Activated CD4-positive, alpha-beta T cell treated with anti-CD3 and anti-CD28 coated beads, Interleukin-2, amount 50 U/mL, for 4 hours (primary cell): ENCODE measurements around the gene SRC.
"Not testable (repeated sequence)": the region's sequence is repeated elsewhere in the genome, so short reads cannot be mapped to it uniquely, and the experiment has no call there.

Experiments
- DNase-seq, 2 experiments: peaks; one replicate each; pipeline ENCODE4 v3.0.0-alpha.2; 2020

Gene SRC

DNA sequence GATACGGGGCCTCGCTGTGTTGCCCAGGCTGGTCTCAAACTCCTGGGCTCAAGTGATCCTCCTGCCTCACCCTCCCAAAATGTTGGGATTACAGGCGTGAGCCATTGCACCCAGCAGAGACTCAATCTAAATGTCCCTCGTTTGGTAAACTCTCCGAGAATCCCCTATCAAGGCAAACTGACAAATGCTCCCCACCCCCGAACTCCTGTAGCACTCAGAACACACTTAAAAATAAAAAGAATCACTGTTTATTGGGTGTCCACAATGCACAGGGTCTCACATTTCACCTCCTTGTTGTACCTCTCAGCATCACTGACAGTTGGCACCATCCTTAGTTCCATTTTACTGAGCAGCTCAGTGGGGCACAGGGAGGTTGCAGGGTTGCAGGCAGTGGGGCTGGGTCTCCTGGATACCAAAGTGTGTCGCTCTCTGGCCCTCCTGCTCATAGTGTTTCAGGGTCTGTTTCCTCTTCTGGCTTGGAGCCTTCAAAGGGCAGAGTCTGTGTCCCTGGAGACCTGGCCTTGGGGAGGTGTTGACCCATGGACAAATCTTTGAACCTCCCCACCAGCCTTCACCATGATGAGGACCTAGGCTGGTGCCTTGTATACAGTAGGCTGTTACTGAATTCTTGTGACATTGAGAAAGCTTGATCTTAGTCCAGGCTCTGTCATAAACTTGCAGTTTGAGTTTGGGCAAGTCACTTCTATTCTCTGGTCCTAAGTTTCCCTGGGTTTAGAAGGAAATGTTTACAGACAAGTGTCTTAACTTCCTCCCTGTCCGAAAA is 8.5 kb upstream of the SRC start:
- DNase-seq: no peak

DNA sequence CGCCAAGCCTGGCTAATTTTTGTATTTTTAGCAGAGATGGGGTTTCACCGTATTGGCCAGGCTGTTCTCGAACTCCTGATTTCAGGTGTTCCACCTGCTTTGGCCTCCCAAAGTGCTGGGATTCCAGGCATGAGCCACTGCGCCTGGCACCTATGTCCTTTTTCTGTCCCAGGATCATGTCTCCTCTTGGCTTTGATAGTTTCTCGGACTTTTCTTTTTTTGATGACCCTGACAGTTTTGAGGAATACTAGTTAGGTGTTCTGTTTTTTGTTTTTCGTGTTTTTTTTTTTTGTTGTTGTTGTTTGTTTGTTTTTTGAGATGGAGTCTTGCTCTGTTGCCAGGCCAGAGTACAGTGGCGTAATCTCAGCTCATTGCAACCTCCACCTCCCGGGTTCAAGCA is 7.6 kb upstream of the SRC start:
- not testable (repeated sequence) for DNase-seq

DNA sequence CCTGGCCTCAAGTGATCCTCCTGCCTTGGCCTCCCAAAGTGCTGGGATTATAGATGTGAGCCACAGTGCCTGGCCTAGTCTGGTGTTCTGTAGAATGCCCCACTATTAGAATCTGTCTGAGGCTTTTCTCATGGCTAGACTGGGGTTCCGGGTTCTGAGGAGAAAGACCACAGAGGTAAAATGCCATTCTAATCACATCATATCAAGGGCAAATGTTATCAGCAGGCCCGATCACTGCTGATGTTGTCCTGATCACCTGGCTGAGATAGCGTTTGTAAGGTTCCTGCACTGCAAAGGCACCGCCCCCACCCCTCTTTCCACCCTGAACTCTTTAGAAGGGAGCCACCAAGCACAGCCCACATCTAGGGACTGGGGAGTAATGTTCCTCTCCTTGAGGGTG is 6.7 kb upstream of the SRC start:
- no peak for DNase-seq

DNA sequence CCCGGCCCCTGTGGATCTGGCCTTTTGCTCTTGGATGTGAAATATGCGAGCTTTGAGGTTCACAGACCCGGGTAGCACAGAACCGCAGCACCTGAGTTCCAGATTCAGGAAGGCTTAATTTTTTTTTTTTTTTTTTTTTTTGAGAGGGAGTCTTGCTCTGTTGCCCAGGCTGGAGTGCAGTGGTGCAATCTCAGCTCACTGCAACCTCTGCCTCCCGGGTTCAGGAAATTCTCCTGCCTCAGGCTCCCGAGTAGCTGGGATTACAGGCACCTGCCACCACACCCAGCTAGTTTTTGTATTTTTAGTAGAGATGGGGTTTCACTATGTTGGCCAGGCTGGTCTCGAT is 6.2 kb upstream of the SRC start:
- not testable (repeated sequence) for DNase-seq

DNA sequence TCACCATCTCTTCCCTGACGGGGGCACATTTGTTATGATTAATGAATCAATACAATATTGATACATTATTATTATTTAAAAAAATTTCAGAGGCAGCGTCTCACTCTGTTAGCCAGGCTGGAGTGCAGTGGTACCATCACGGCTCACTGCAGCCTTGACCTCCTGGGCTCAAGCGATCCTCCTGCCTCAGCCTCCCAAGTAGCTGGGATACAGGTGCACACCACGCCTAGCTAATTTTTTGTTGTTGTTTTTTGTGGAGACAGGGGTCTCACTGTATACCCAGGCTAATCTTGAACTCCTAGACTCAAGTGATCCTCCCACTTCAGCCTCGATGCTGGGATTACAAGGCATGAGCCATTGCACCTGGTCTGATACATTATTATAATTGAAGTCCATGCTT is 4.9 kb upstream of the SRC start:
- DNase-seq: no peak

DNA sequence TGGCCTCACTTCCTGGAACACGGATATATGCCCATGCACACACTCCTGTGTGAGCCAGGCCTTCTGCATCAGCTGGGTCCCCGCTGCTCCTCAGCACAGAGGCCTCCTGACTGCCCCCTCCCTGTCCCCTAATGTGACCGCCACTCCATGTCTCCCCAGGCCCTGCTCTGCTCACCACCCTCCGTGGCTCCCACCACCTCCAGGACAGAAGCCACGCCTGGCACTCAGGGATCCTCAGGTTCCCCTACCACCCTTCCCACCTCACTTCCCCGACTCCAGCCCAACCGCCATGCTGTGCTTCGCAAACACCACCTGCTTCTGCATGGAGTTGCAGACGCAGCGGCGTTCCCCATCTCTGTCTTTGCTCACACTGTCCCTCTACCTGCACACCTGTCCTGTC is 4.3 kb upstream of the SRC start:
- DNase-seq: no peak

DNA sequence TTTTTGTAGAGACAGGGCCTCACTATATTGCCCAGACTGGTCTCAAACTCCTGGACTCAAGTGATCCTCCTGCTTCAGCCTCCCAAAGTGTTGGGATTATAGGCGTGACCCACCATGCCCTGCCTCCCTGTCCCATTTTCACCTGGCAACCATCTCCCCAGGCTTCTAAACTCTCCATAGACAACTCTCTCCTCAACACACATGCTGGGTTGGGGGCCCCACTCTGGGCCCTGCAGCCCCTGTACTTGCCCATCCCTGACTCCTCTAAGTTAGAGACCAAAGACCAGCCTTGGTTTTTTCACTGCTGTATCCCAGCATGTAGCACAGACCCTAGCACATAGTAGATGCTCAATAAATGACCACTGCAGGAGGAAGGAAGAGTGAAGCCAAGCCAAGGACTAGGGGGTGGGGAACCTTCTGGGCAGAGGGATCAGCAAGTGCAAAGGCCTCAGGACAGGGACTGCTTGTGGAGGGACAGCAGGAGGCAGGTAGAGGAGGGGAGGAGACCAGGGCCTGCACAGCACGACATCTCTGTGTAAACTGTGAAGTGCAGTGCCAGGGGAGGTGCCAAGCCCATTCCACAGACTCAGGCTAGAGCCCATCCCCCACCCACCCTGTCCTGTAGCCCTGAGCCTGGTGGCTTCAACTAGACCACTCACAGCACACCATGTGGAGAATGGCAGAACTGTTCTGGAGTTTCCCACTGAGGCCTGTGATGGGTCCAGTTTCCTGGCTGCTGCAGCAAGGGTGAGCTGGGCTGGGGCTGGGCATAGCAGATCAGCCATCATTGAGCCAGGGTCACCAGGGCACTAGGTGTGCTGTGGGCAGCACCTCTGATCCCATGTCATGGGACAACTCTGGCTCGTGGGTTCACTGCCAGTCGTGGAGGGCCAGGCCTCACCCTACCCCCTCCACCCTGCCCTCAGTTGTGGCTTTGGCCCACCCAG is 3.4 kb upstream of the SRC start:
- no peak for DNase-seq

DNA sequence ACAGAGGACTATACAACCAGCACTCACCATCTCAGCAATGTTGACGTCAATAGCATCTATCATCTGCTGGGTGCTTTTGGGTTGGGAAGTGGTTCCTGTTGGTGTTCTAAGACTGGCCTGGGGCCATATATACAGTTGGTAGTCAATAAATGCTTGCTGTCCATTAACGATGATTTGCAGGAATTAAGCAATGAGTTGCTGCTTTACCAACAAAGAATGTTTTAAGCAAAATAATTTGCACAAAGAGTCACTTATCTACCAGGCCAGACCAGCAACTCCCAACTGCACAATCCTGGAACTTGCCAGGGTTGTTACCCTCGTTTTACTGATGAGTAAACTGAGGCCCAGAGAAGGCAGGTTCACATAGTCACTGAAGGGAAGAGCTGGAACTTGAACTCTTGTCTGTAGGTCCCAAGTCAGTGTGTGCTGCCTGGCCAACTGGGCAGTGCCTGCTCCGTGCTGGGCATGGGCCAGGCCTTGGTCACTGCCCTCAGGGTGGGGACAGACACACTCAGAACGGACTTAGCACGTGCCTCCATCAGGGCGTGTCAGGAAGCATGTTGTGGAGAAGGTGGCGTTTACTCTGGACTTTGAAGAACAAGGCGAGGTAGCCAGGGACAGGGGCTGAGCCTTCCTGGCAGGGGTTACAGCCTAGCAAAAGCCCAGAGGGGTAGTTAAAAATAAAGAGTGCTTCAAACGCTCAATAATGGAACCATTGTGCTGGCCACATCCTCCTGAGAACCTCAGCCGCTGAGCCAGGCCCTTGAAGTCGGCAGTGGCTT is 2.5 kb upstream of the SRC start:
- no peak for DNase-seq

DNA sequence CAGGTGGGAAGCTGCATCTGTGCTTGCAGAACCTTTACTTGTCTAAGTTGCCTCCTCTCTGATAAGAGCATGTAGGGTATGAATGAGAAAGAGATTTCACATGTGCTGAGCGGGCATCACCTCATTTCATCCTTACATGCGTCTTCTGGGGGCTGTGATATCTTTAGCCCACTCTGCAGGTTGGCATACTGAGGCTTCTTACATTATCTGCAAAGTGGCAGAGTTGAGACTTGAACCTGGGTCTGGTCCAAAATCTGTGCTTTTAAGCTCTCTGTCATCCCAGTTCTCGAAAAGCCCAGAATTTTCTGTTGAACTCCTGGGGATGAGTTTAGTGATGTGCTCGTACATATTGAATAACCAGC is 2.0 kb upstream of the SRC start:
- no peak for DNase-seq

DNA sequence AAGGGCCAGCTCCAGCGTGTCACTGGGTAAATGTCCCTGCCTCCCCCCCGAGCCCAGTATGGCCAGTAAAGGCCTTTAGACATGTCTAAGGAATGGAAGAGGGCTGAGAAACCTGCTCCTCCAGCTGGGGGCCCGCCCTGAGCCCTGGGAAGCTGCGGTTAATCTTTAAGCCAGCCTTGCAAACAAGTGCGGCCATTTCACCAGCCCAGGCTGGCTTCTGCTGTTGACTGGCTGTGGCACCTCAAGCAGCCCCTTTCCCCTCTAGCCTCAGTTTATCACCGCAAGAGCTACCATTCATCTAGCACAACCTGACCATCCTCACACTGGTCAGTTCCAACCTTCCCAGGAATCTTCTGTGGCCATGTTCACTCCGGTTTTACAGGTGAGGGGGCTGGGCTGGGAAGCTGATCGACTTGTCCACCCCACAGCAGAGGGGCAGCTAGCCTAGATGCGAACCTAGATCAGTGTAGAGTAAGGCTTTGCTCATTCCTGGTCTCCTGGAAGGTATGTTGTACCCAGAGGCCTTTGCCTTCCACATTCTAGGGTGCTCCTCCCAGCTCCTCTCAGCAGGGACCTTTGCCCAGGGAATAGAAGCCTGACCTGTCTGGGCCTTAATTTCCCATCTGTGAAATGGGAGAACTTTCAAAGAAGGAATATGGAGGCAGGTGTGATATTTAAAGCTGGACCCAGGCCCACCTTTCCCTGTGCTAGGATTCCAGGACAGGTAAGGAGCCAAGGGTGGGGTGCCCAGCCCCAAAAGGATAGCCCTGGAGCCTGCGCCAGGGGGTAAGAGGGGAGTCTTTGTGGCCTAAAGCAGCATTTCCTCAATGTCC is 1.2 kb upstream of the SRC start:
- no peak for DNase-seq

DNA sequence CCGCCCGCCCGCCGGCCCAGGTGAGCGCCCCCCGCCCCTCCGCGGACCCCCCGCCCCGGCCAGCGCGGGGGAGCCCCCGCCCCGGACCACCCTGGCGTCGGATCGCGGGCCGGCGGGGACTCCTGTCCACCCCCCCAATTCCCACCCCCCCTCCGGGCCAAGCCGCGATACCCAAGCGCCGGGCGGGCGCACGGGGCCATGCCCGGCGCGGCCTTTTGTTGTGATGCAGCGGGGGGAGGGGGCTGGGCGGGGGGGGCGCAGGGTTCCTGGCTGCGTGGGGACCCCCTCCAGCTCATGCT is 245 bp downstream of the SRC start:
- no peak for DNase-seq

DNA sequence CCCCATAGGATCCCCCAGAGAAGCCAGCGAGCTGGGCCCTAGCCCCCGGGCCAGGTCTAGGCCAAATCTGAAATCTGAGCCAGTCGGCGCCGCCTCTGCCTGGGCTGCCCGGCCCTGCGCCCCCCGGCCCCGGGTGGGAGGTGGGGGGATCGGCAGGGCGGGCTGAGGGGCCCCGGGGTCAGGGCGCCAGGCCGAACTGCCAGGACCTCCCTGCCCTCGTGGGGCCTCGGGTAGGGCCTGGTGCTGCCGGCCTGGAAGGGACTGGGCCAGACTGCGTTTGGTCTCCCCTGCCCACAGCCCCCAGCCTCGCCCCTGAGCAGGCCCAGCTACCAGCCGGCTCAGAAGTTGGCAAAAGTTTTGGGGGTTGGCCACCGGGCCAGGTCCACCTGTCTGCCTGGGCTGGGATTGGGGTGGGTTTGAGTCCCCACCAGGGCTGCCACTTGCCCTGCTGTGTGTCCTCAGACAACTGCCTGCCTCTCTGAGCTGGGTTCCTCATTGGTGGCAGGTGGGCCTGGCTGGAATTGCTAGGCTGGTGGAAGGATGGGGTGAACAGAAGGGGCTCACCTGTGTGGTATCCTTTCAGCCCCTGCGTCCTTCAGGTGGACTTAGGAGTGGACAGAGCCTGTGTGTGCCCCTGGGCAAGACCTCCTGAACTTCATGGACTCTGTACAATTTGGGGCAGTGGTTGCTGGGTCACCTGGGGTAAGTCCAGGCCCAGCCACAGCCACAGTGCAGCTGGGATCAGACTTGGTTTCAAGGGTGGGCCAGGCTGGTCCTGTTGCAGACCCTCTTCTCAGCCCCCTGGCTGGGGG is 801 bp downstream of the SRC start:
- no peak for DNase-seq

DNA sequence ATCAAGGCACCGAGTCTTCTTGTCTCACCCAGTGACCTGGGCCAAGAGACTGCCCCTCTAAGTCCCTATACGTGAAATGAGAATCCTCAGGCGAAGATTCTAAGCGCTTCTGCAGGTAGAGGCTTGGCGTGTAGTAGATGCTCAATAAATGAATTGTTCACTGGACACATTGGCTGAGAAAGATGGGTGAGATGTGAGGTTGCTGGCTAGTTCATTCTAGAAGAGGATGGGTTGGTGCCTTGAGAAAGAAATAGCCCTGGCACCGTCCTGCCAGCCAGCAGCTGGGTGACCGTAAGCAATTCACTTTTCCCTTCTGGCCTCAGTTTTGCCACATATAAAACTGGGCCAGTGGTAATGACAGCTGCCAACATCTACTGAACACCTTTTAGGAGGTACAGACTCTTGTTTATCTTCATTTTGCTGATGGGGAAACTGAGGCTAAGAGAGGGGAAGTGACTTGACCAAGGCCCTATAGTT is 1.4 kb downstream of the SRC start:
- no peak for DNase-seq

DNA sequence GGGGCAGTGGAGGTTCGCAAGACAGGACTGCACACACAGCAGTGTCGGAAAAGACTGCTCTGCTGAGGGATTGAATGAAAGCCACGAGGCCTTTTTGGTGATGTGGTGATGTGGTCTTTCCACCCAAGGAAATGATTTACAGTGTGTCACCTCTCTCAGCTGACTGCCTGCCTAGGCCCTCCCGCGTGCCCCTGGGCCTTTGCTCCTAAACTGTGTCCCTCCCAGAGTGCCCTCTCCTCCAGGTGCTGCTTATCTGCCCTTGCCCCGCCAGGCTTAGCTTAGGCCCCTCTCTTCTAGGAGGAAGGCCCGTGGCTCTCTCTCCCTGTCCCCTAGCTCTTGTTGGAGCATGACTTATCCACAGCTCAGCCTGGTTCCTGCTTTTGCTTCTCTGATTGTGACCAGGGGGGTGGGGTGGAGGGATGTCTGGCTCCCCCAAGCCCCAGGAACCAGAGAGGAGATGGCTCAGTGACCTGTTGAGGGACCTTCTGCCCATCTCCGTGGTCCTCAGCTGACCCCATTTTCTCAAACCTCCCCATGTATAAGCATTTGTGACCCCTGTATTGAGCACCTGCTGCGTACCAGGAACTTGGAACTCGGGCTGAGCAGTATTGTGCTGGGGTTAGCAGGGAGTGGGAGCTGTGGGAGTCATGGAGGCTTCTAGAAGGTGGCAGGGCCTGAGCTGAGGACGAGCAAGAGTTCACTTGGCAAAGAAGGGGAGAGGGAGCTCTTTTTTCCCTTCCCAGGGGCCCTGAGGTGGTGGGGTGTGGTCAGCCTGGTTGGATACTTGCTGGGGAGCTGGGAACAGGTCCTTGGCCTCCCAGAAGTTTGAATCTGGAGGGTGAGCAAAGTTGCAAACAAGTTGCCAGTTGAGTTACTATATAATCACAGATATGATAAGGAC is 2.2 kb downstream of the SRC start:
- DNase-seq: no peak

DNA sequence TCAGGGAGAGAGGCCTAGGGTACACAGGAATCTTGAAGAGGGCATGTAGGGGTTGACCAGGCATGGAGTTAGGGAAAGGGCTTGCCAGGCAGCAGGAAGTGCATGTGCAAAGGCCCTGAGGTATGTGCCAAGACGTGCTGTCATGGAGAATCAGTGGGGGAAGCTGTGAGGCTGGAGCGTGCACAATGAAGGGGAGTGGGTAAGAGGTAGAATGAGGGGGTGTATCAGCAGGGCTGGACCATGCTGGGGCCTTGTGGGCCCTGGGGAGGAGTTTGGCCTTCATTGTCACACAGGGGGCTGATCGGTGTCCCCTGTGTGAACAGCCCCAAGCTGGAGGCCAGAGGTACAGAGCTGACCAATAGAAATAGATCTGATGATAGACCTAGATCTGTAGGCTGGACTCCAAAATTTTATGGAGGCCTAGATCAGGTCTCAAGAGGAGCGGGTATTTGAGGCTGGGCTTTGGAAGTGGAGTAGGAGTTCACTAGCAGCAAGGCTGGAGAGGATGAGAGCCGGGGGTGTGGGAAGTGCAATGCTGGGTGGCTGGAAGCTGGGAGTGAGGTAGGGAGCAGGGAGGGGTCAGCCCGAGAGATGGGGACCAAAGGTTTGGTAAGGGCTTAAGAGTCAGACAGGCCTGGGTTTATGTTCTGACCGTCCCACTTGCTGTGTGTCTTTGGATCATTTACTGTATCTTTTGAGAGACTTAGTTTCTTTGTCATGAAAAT is 3.0 kb downstream of the SRC start:
- no peak for DNase-seq

DNA sequence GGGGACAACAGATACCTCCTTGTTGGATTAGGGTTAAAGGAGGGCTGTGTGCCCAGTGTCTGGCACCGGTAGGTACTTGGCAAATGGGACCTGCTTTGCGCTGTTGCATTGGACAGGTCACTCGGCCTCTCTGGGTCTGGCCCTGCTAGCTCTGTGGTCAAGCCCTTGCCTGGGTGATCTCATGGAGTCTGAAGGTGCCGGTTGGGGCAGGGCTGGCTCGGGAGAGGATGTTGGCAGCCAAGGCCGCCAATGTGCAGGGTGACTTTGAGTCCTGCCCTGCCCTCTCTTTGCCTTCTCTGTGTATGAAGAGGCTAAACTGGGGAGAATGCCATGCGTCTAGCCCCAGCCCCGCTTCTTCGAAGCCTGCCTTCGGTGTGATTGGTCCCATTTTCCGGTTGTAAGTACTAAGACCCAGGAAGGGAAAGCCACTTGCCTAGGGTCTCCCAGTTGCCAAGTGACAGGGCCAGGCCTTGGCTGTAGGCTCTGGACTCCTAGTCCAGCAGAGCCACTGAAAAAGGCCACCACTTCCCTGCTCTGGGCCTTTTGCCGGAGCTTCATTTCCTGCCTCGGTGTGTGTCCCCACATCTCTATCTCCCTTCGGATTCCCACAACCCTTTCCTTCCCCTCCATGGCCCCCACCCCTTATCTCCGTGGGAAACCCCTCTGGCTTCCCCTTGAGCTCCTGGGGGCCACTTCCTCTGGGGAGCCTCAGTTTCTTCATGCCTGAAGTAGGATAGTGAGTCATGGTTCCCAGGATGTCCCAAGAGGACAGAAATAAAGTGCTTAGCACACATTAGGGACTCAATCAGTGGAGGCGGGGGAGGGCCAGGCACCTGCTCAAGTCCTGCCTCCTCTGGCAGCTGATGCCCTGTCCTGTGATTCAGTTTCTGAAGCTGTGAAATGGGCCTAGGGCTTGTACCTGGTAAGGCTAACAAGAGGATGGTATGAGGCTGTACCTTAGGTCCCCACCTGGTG is 3.9 kb downstream of the SRC start:
- no peak for DNase-seq

DNA sequence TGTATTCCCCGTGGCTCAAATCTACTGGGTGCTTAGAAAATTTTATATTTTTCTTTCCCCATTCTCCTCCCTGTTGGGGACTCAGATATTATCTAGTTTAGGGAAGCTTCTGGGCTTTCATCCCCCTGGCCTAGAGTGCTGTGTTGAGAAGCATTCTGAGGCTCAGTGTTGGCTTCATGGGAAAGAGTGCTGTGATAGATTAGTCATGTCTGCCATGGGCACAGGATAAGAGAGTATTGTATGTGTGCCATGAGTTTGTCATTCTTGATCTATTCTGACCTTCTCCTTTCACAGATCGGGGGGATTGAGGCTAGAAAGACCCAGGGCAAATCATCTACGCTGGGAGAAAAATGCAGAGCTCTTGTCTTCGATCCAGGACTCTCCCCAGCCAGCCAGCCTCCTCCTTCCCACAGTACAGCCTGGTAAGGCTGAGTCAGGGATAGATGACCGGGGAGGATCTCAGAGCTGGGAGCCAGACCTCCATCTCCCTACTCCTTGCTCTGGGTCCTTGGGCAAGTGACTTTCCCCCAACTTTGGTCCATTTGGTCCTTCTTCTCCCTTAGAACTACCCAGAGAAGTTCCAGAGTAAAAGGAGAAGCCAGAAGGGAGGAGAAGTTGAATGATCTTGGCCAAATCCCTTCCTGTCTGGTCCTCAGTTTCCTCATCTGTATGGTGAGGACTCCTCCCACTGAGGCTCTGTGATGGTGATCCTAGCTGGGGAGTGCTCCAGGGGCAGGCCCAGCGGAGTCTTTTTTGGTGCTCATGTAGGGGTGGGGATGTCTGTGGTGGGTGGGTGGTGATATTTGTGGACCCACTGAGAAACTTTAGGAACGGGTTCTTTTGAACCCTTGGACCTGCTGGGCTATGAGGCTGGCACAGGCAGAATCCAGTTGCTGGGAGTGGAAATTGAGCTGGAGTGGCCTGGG is 5.0 kb downstream of the SRC start:
- no peak for DNase-seq
